HL-60 (cell line): Measurements from ENCODE around the gene METRNL.

Experiments
- DNase-seq, 2 experiments: peaks; one replicate each; pipeline ENCODE4 v3.0.0-alpha.2; 2010 to 2020; ENCODE audit warnings: low read depth in 1 of 2, low spot score in 1 of 2
- H3K27ac ChIP-seq: fragments of 250-450 bp; sonication (Bioruptor Pico); replicated peaks from 2 replicates; pipeline ENCODE4 v1.5.1; 2020; ENCODE audit warnings: mild to moderate bottlenecking, moderate library complexity
- H3K27me3 ChIP-seq: fragments of 250-450 bp; sonication (Bioruptor Pico); 2 replicates; pipeline ENCODE4 v1.5.1; 2021; ENCODE audit warnings: mild to moderate bottlenecking, moderate library complexity; ENCODE audit not compliant: insufficient read depth, poor library complexity, severe bottlenecking
- H3K4me3 ChIP-seq: replicated peaks from 2 replicates; pipeline ENCODE4 v1.5.1; 2011; ENCODE audit warnings: mild to moderate bottlenecking, control low read depth, low read length; ENCODE audit not compliant: insufficient read depth
- GABPA ChIP-seq: IDR thresholded peaks from 2 replicates; pipeline ENCODE4 v1.6.1; 2012; ENCODE audit warnings: low read depth
- POLR2AphosphoS5 ChIP-seq: IDR thresholded peaks from 2 replicates; pipeline ENCODE4 v1.6.1; 2012; ENCODE audit warnings: low read depth
- SPI1 ChIP-seq: IDR thresholded peaks from 2 replicates; pipeline ENCODE4 v1.6.1; 2012; ENCODE audit warnings: low read depth, mild to moderate bottlenecking, borderline replicate concordance
- TF ChIP-seq, protein P1 (sequence below): IDR thresholded peaks from 2 replicates; pipeline ENCODE4 v1.6.1; 2012; ENCODE audit warnings: low read depth; ENCODE audit not compliant: insufficient replicate concordance
- TF ChIP-seq, protein P2 (sequence below): IDR thresholded peaks from one replicate; pipeline ENCODE4 v1.5.1; 2011; ENCODE audit warnings: low read length, control low read depth, inconsistent platforms; ENCODE audit not compliant: insufficient read depth

Gene METRNL

DNA sequence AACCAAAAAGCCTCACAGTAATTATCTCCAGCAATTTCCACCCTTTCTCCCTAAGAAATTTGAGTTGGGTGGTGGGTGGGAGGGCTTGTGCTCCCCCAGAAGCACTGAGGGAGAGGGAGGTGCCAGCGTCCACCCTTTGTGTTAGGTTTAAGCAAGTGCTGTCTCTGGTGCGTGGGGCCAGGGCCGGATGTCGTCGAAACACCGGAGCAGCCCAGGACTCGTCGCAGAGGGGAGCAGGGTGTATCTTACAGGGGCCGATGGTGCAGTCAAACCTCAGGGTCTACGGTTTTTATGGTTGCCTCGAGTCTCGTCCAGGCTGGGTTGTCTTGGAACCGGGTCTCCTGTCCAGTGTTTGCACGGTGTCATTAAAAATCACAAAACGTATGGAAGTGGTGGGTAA is 35.3 kb downstream of the METRNL start:
- TF ChIP-seq SPI1: no peak
- TF ChIP-seq, protein P1, sequence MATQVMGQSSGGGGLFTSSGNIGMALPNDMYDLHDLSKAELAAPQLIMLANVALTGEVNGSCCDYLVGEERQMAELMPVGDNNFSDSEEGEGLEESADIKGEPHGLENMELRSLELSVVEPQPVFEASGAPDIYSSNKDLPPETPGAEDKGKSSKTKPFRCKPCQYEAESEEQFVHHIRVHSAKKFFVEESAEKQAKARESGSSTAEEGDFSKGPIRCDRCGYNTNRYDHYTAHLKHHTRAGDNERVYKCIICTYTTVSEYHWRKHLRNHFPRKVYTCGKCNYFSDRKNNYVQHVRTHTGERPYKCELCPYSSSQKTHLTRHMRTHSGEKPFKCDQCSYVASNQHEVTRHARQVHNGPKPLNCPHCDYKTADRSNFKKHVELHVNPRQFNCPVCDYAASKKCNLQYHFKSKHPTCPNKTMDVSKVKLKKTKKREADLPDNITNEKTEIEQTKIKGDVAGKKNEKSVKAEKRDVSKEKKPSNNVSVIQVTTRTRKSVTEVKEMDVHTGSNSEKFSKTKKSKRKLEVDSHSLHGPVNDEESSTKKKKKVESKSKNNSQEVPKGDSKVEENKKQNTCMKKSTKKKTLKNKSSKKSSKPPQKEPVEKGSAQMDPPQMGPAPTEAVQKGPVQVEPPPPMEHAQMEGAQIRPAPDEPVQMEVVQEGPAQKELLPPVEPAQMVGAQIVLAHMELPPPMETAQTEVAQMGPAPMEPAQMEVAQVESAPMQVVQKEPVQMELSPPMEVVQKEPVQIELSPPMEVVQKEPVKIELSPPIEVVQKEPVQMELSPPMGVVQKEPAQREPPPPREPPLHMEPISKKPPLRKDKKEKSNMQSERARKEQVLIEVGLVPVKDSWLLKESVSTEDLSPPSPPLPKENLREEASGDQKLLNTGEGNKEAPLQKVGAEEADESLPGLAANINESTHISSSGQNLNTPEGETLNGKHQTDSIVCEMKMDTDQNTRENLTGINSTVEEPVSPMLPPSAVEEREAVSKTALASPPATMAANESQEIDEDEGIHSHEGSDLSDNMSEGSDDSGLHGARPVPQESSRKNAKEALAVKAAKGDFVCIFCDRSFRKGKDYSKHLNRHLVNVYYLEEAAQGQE: no peak
- no peak for TF ChIP-seq GABPA
- TF ChIP-seq, protein P2, sequence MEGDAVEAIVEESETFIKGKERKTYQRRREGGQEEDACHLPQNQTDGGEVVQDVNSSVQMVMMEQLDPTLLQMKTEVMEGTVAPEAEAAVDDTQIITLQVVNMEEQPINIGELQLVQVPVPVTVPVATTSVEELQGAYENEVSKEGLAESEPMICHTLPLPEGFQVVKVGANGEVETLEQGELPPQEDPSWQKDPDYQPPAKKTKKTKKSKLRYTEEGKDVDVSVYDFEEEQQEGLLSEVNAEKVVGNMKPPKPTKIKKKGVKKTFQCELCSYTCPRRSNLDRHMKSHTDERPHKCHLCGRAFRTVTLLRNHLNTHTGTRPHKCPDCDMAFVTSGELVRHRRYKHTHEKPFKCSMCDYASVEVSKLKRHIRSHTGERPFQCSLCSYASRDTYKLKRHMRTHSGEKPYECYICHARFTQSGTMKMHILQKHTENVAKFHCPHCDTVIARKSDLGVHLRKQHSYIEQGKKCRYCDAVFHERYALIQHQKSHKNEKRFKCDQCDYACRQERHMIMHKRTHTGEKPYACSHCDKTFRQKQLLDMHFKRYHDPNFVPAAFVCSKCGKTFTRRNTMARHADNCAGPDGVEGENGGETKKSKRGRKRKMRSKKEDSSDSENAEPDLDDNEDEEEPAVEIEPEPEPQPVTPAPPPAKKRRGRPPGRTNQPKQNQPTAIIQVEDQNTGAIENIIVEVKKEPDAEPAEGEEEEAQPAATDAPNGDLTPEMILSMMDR: no peak
- TF ChIP-seq POLR2AphosphoS5: no peak
- no peak overlapping the region for H3K4me3 ChIP-seq
- H3K27me3 ChIP-seq: no peaks in the 10 kb centered on the region
- H3K27ac ChIP-seq: no peak overlapping the region
- no peak for DNase-seq

- no peak for DNase-seq
- Histone ChIP-seq H3K27me3 (no peaks in the 10 kb centered on the region), H3K4me3 (no peak overlapping the region), H3K27ac (no peak overlapping the region)
- TF ChIP-seq SPI1 (no peak), GABPA (no peak)
- TF ChIP-seq, protein P2: no peak
Observed at GRCh38 chr17:83115202-83115651, 35.8 kb downstream of the METRNL start.

GRCh38 chr17:83115832-83116231 is 36.4 kb downstream of the METRNL start:
- Histone ChIP-seq H3K27ac (no peak overlapping the region), H3K4me3 (no peak overlapping the region), H3K27me3 (no peaks in the 10 kb centered on the region)
- TF ChIP-seq, protein P1: no peak
- TF ChIP-seq POLR2AphosphoS5 (no peak), GABPA (no peak), SPI1 (no peak)
- TF ChIP-seq, protein P2: no peak
- no peak for DNase-seq

GRCh38 chr17:83116311-83116771 is 36.9 kb downstream of the METRNL start:
- Histone ChIP-seq H3K4me3 (no peak overlapping the region), H3K27me3 (no peaks in the 10 kb centered on the region), H3K27ac (no peak overlapping the region)
- no peak for DNase-seq
- TF ChIP-seq, protein P1: no peak
- TF ChIP-seq GABPA (no peak), POLR2AphosphoS5 (no peak), SPI1 (no peak)
- TF ChIP-seq, protein P2: no peak
